CD8-positive, alpha-beta memory T cell (primary cell): ENCODE data around the gene MMP13. TPM values are rescaled to one million over a fixed set of nuclear protein-coding genes. Genes with fewer than 3 reads are reported as not detected.
"Not testable (repeated sequence)": the region's sequence is repeated elsewhere in the genome, so short reads cannot be mapped to it uniquely, and the experiment has no call there.

Experiments
- CTCF ChIA-PET: fragments of 350-600 bp; sonication (Branson Sonifier 250); formaldehyde crosslinking; loops from one replicate; lab custom pipeline; 2021; ENCODE audit warnings: antibody characterized with exemption; lab: Charles Lee
- POLR2A ChIA-PET: fragments of 350-600 bp; sonication (Branson Sonifier 250); formaldehyde crosslinking; loops from one replicate; lab custom pipeline; 2021; ENCODE audit warnings: antibody characterized with exemption; lab: Charles Lee
- DNase-seq, 5 donors: peaks; one replicate each; pipeline versions ENCODE4 v3.0.0 to v3.0.0-alpha.2; 2020 to 2022; ENCODE audit warnings: mixed read lengths in 1 of 5
- H3K27ac ChIP-seq: one replicate; pipeline ENCODE4 v1.7.0; 2013; ENCODE audit warnings: low read depth, mild to moderate bottlenecking, low read length, moderate library complexity
- H3K27me3 ChIP-seq: 2 replicates; pipeline ENCODE4 v1.7.0; 2013; ENCODE audit warnings: low read length, mild to moderate bottlenecking; ENCODE audit not compliant: insufficient read depth, poor library complexity, severe bottlenecking
- H3K36me3 ChIP-seq: 2 replicates; pipeline ENCODE4 v1.7.0; 2013; ENCODE audit warnings: mild to moderate bottlenecking, low read length, moderate library complexity; ENCODE audit not compliant: insufficient read depth
- H3K4me1 ChIP-seq: 2 replicates; pipeline ENCODE4 v1.7.0; 2013; ENCODE audit warnings: mild to moderate bottlenecking, low read length, moderate library complexity; ENCODE audit not compliant: insufficient read depth
- H3K4me3 ChIP-seq: 2 replicates; pipeline ENCODE4 v1.7.0; 2013; ENCODE audit warnings: mild to moderate bottlenecking, low read length
- H3K9me3 ChIP-seq: 2 replicates; pipeline ENCODE4 v1.7.0; 2013; ENCODE audit warnings: mild to moderate bottlenecking, low read length
- H3K27ac Mint-ChIP-seq, 8 donors: one replicate each; pipeline ENCODE4 v1.8.0; 2020 to 2021; ENCODE audit warnings: mixed read lengths in 8 of 8, mild to moderate bottlenecking in 6 of 8, inconsistent platforms in 3 of 8, moderate library complexity in 3 of 8
- H3K27me3 Mint-ChIP-seq, 2 donors: one replicate each; pipeline ENCODE4 v1.8.0; 2020 to 2021; ENCODE audit warnings: mixed read lengths in 2 of 2, mild to moderate bottlenecking in 1 of 2, moderate library complexity in 1 of 2
- H3K36me3 Mint-ChIP-seq, 3 donors: one replicate each; pipeline ENCODE4 v1.8.0; 2020 to 2021; ENCODE audit warnings: mixed read lengths in 3 of 3, inconsistent platforms in 1 of 3, mild to moderate bottlenecking in 1 of 3
- H3K4me1 Mint-ChIP-seq, 3 donors: one replicate each; pipeline ENCODE4 v1.8.0; 2020 to 2021; ENCODE audit warnings: mixed read lengths in 3 of 3, inconsistent platforms in 1 of 3, mild to moderate bottlenecking in 1 of 3
- H3K4me3 Mint-ChIP-seq, 7 donors: one replicate each; pipeline ENCODE4 v1.8.0; 2020 to 2021; ENCODE audit warnings: mixed read lengths in 7 of 7, mild to moderate bottlenecking in 6 of 7, moderate library complexity in 4 of 7, inconsistent platforms in 2 of 7
- H3K9me3 Mint-ChIP-seq, 5 donors: one replicate each; pipeline ENCODE4 v1.8.0; 2020 to 2022; ENCODE audit warnings: mixed read lengths in 5 of 5, mild to moderate bottlenecking in 3 of 5, moderate library complexity in 2 of 5, inconsistent platforms in 1 of 5
- polyA plus RNA-seq: library from polyadenylated mRNA; unstranded; fragments of 300-500 nt; fragmentation: Illumina TruSeq; gene quantifications from one replicate; pipeline ENCODE4 v1.2.3, GENCODE V29; 2021
- total RNA-seq, 2 experiments: library from RNA; stranded (reverse); gene quantifications; one replicate each; pipeline ENCODE4 v1.2.3, GENCODE V29; 2021

The MMP13 gene
- total and polyA plus RNA-seq, 3 experiments from 2014 or later = not detected

DNA sequence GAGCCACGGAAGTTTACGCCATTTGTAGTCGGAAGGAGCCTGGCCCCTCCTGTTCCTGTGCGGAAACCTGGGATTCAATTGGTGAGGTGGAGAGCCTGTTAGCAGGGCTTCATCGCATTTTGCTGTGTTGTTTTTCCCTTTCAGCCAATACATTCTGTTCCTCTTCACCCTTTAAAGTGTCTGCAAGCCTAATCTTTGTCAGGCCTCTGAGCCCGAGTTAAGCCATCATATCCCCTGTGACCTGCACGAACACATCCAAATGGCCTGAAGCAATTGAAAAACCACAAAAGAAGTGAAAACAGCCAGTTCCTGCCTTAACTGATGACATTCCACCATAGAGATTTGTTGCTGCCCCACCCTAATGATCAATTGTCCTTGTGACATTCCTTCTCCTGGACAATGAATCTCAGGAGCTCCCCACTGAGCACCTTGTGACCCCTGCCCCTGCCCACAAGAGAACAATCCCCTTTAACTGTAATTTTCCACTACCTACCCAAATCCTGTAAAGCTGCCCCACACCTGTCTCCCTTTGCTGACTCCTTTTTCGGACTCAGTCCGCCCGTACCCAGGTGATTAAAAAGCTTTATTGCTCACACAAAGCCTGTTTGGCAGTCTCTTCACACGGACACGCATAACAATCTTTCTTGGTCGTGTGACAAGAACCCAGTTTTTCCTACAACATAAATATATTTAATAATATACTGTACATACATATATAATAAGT, 43.6 kb downstream of the MMP13 start:
- Histone ChIP-seq H3K4me1 (no peaks in the 10 kb centered on the region), H3K36me3 (no peaks in the 10 kb centered on the region), H3K27me3 (no peaks in the 10 kb centered on the region), H3K27ac (no peak overlapping the region), H3K9me3 (no peaks in the 10 kb centered on the region), H3K4me3 (no peak overlapping the region)
- Mint-ChIP-seq H3K4me1 (no peaks in the 10 kb centered on the region), H3K9me3 (peaks cover 0 to 3% (median 0%) of the 10 kb centered on the region in 5 donors), H3K4me3 (no peak overlapping the region), H3K36me3 (peaks cover 0 to 2% (median 0%) of the 10 kb centered on the region in 3 donors), H3K27ac (no peak overlapping the region), H3K27me3 (peaks cover 11 to 19% of the 10 kb centered on the region in 2 donors)
- no peak for DNase-seq
- POLR2A ChIA-PET = no interaction called here
- CTCF ChIA-PET = no interaction called here

DNA sequence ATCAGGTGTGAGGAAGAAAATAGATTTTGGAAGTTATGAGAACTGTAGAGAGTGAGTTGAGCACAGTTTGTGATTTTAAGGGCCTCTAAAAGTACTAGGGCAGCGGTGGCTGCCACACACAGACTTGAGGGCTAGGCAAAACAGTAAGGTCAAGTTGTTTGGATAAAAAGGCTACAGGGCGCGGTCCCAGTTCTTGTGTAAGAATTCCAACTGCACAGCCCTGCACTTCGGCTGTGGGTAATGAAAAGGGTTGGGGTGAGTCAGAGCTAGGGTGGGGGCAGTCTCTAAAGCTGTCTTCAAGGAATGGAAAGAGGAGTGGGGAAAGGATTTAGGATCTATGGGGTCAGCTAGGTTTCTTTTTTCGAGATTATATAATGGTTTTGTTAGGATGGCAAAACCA, 49.7 kb downstream of the MMP13 start:
- POLR2A ChIA-PET, H3K9me3 ChIP-seq, H3K27ac Mint-ChIP-seq, H3K4me3 Mint-ChIP-seq, H3K36me3 ChIP-seq, H3K9me3 Mint-ChIP-seq, H3K36me3 Mint-ChIP-seq, H3K27me3 ChIP-seq, H3K4me1 Mint-ChIP-seq, CTCF ChIA-PET, H3K4me3 ChIP-seq, H3K27ac ChIP-seq, H3K4me1 ChIP-seq, DNase-seq: not testable (repeated sequence)
- H3K27me3 Mint-ChIP-seq = peaks cover 9 to 15% of the 10 kb centered on the region in 2 donors

GRCh38 chr11:102903895-102904294, 51.6 kb downstream of the MMP13 start:
- H3K27me3 Mint-ChIP-seq, H3K4me1 Mint-ChIP-seq, H3K4me3 ChIP-seq, CTCF ChIA-PET, H3K4me3 Mint-ChIP-seq, H3K36me3 Mint-ChIP-seq, H3K4me1 ChIP-seq, H3K27ac Mint-ChIP-seq, DNase-seq, H3K36me3 ChIP-seq, H3K27me3 ChIP-seq, H3K27ac ChIP-seq, H3K9me3 ChIP-seq, H3K9me3 Mint-ChIP-seq, POLR2A ChIA-PET: not testable (repeated sequence)

DNA sequence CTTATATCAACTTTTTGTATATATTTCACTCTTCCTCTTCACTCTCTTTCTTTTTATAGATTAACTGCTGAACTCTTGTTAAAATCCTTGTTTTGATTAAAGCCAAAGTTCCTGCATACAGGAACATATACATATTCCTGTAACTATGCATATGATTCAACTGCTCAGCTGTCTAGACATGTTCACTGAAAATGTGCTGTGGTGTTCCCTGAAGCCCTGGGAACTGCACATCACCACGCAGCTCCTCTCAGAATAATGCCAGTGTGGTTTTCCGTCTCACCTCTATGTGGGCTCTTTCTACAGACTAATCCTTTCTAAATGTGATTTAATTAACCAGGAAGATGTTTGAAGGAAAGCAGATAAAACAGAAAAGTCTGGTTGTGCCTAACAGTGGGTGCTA, 55.2 kb downstream of the MMP13 start:
- Mint-ChIP-seq H3K9me3 (peaks cover 0 to 8% (median 5%) of the 10 kb centered on the region in 5 donors), H3K4me3 (no peak overlapping the region), H3K27me3 (peaks cover 7 to 11% of the 10 kb centered on the region in 2 donors), H3K36me3 (peaks cover 0 to 5% (median 0%) of the 10 kb centered on the region in 3 donors), H3K27ac (no peak overlapping the region), H3K4me1 (no peaks in the 10 kb centered on the region)
- Histone ChIP-seq H3K4me1 (no peaks in the 10 kb centered on the region), H3K27me3 (no peaks in the 10 kb centered on the region), H3K4me3 (no peak overlapping the region), H3K9me3 (no peaks in the 10 kb centered on the region), H3K36me3 (no peaks in the 10 kb centered on the region), H3K27ac (no peak overlapping the region)
- ChIA-PET POLR2A (interaction anchor here (0.5 kb wide), 1 partner anchor 46 kb away, joined by 6 read pairs; no protein-coding TSS in a partner anchor), CTCF (no interaction called here)
- no peak for DNase-seq

Other genes starting within 250 kb of the MMP13 start
- gene MMP27, start 250.0 kb downstream of the MMP13 start, total RNA-seq = not detected
- not detected for gene MMP27, start 250.0 kb downstream of the MMP13 start, polyA plus RNA-seq
- not detected for gene MMP8, start 230.8 kb downstream of the MMP13 start, total RNA-seq
- gene MMP8, start 230.8 kb downstream of the MMP13 start, polyA plus RNA-seq = not detected
- gene MMP10, start 175.1 kb downstream of the MMP13 start, total RNA-seq = not detected
- gene MMP10, start 175.1 kb downstream of the MMP13 start, polyA plus RNA-seq = not detected
- gene MMP1, start 157.6 kb downstream of the MMP13 start, total RNA-seq = not detected
- gene MMP1, start 157.6 kb downstream of the MMP13 start, polyA plus RNA-seq = not detected
- not detected for gene MMP3, start 112.1 kb downstream of the MMP13 start, total RNA-seq
- gene MMP3, start 112.1 kb downstream of the MMP13 start, polyA plus RNA-seq = not detected
- gene MMP12, start 80.8 kb downstream of the MMP13 start, total RNA-seq = not detected
- gene MMP12, start 80.8 kb downstream of the MMP13 start, polyA plus RNA-seq = not detected
- 10 to 100 TPM; 84.2 to 84.8 TPM for gene DCUN1D5, start 136.4 kb upstream of the MMP13 start, total RNA-seq
- gene DCUN1D5, start 136.4 kb upstream of the MMP13 start, polyA plus RNA-seq = 27.6 TPM
- 1 to 10 TPM; 2.4 to 2.9 TPM for gene DYNC2H1, start 153.7 kb upstream of the MMP13 start, total RNA-seq
- 1.1 TPM for gene DYNC2H1, start 153.7 kb upstream of the MMP13 start, polyA plus RNA-seq